Measurements from ENCODE around the gene TFIP11.

The TFIP11 gene

DNA sequence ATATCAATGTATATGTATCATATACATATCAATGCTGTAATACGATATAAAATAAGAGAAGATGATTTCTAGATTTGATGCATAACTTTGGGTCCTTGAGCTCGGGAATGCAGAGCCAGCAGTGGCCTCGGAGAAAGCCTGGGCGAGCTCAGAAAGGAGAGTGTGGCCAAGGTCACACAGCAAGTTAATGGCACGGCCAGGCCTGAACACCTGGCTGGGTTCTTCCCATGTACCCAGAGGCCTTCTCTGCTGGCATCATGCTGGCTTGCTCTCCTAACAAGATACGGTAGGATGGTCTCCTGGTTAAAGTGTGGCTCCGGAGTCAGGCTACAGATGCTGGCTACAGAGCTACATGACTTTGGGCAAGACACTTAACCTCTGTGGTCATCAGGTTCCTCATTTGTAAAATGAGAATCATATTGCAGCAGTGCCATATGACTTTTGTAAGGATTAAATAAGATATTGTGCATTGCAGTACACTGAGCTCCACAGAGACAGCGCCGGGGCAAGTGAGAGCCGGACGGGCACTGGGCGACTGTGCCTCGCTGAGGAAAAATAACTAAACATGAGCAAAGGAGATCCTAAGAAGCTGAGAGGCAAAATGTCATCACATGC is 47.8 kb upstream of the TFIP11 start (continued):
- TF ChIP-seq ZNF701 (tag by site-specific recombination; IDR thresholded peaks at IDR 0.05) (no peak), ZNF623 (tag by site-specific recombination; IDR thresholded peaks at IDR 0.05) (no peak), ZNF350 (tag by site-specific recombination; IDR thresholded peaks at IDR 0.05) (no peak), KLF9 (tag by site-specific recombination; IDR thresholded peaks at IDR 0.05; ENCODE audit: low read depth) (no peak), ZNF501 (tag by site-specific recombination; IDR thresholded peaks at IDR 0.05) (no peak)

DNA sequence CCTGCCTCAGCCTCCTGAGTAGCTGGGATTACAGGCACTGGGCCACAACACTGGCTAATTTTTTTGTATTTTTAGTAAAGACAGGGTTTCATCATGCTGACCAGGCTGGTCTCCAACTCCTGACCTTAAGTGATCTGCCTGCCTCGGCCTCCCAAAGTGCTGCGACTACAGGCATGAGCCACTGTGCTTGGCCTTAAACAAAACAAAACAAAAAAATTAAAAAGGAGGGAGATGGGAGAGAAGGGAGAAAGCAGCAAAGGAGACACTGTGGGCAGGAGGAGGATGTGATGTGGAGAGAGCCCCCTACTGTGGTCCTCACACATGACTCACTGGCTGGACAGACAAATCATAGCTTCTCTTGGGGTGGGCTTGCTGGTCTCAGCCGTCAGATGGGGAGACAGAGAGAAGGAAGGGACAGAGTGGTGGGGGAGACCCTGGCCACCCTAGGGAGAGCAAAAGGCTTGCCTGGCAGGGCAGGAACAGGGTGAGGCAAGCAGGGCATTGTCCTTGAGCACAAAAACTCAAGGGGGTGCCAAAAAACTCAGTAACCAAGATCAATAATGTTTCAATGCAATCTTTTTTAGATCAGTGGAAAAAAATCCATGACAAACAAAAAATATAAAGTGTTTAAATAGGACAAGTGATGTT is 46.1 kb upstream of the TFIP11 start:
- CTCF ChIA-PET = no interaction called here
- no peak overlapping the region for H3K27ac ChIP-seq (ENCODE audit: extremely low read depth, low read depth, low read length)
- POLR2A ChIA-PET = no interaction called here
- TF ChIP-seq ZNF707 (tag by site-specific recombination; IDR thresholded peaks at IDR 0.05) (no peak), GLIS2 (tag by site-specific recombination; IDR thresholded peaks at IDR 0.05) (no peak), ZNF76 (tag by site-specific recombination; IDR thresholded peaks at IDR 0.05; ENCODE audit: borderline replicate concordance, low read depth) (no peak), ZIC2 (tag by site-specific recombination; IDR thresholded peaks at IDR 0.05) (peak; percentile 70), ZEB2 (tag by site-specific recombination; IDR thresholded peaks at IDR 0.05) (no peak)
- TF ChIP-seq, protein P1, sequence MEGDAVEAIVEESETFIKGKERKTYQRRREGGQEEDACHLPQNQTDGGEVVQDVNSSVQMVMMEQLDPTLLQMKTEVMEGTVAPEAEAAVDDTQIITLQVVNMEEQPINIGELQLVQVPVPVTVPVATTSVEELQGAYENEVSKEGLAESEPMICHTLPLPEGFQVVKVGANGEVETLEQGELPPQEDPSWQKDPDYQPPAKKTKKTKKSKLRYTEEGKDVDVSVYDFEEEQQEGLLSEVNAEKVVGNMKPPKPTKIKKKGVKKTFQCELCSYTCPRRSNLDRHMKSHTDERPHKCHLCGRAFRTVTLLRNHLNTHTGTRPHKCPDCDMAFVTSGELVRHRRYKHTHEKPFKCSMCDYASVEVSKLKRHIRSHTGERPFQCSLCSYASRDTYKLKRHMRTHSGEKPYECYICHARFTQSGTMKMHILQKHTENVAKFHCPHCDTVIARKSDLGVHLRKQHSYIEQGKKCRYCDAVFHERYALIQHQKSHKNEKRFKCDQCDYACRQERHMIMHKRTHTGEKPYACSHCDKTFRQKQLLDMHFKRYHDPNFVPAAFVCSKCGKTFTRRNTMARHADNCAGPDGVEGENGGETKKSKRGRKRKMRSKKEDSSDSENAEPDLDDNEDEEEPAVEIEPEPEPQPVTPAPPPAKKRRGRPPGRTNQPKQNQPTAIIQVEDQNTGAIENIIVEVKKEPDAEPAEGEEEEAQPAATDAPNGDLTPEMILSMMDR (tag by site-specific recombination; IDR thresholded peaks at IDR 0.05) = peak; percentile 11; the same call in 1 of the 2 replicates
- H3K4me3 ChIP-seq (ENCODE audit: low read depth, low read length) = no peak overlapping the region
- H3K4me1 ChIP-seq (ENCODE audit: control insufficient read depth, insufficient read depth, low read length) = no peaks in the 10 kb centered on the region
- H3K36me3 ChIP-seq (ENCODE audit: control insufficient read depth in 2 of 2, insufficient read depth in 1 of 2, low read length in 2 of 2) = no peaks in the 10 kb centered on the region
- no peaks in the 10 kb centered on the region for H3K9me3 ChIP-seq (ENCODE audit: control insufficient read depth, insufficient read depth, low read depth, low read length)

DNA sequence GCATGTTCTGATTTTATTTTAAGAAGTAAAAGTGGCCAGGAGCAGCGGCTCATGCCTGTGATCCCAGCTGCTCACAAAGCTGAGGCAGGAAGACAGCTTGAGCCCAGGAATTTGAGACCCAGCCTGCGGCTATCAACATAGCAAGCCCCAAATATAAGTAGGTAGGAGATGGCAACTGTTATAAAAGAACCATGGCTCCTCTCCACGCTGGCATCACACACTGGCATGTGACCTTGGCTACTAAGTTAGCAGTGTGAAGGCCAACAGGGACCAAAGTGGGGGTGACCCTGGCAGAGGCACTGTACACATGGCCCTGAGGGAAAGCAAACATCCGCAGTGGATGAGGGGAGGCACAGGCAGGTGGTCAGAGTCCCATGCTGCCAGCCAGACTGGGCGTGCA is 44.6 kb upstream of the TFIP11 start:
- H3K4me3 ChIP-seq (ENCODE audit: low read depth, low read length) = no peak overlapping the region
- no peaks in the 10 kb centered on the region for H3K36me3 ChIP-seq (ENCODE audit: control insufficient read depth in 2 of 2, insufficient read depth in 1 of 2, low read length in 2 of 2)
- CTCF ChIA-PET = no interaction called here
- no peaks in the 10 kb centered on the region for H3K4me1 ChIP-seq (ENCODE audit: control insufficient read depth, insufficient read depth, low read length)
- H3K9me3 ChIP-seq (ENCODE audit: control insufficient read depth, insufficient read depth, low read depth, low read length) = no peaks in the 10 kb centered on the region
- no peak overlapping the region for H3K27ac ChIP-seq (ENCODE audit: extremely low read depth, low read depth, low read length)
- POLR2A ChIA-PET = no interaction called here
- no peak for TF ChIP-seq ZNF302 (tag by site-specific recombination; IDR thresholded peaks at IDR 0.05; ENCODE audit: low read depth)
- no peak for TF ChIP-seq ZNF366 (tag by site-specific recombination; conservative IDR thresholded peaks at IDR 0.05)
- TF ChIP-seq MEIS1 (CRISPR knock-in tag; IDR thresholded peaks at IDR 0.05; ENCODE audit: borderline replicate concordance) = no peak
- TF ChIP-seq ZFP37 (tag by site-specific recombination; IDR thresholded peaks at IDR 0.05) = no peak
- TF ChIP-seq ZBTB17 (tag by site-specific recombination; IDR thresholded peaks at IDR 0.05) = no peak
- TF ChIP-seq ZNF423 (tag by site-specific recombination; IDR thresholded peaks at IDR 0.05) = no peak
- TF ChIP-seq, protein P2, sequence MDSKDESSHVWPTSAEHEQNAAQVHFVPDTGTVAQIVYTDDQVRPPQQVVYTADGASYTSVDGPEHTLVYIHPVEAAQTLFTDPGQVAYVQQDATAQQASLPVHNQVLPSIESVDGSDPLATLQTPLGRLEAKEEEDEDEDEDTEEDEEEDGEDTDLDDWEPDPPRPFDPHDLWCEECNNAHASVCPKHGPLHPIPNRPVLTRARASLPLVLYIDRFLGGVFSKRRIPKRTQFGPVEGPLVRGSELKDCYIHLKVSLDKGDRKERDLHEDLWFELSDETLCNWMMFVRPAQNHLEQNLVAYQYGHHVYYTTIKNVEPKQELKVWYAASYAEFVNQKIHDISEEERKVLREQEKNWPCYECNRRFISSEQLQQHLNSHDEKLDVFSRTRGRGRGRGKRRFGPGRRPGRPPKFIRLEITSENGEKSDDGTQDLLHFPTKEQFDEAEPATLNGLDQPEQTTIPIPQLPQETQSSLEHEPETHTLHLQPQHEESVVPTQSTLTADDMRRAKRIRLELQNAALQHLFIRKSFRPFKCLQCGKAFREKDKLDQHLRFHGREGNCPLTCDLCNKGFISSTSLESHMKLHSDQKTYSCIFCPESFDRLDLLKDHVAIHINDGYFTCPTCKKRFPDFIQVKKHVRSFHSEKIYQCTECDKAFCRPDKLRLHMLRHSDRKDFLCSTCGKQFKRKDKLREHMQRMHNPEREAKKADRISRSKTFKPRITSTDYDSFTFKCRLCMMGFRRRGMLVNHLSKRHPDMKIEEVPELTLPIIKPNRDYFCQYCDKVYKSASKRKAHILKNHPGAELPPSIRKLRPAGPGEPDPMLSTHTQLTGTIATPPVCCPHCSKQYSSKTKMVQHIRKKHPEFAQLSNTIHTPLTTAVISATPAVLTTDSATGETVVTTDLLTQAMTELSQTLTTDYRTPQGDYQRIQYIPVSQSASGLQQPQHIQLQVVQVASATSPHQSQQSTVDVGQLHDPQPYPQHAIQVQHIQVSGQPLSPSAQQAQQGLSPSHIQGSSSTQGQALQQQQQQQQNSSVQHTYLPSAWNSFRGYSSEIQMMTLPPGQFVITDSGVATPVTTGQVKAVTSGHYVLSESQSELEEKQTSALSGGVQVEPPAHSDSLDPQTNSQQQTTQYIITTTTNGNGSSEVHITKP (tag by site-specific recombination; IDR thresholded peaks at IDR 0.05) = no peak
- TF ChIP-seq, protein P3, sequence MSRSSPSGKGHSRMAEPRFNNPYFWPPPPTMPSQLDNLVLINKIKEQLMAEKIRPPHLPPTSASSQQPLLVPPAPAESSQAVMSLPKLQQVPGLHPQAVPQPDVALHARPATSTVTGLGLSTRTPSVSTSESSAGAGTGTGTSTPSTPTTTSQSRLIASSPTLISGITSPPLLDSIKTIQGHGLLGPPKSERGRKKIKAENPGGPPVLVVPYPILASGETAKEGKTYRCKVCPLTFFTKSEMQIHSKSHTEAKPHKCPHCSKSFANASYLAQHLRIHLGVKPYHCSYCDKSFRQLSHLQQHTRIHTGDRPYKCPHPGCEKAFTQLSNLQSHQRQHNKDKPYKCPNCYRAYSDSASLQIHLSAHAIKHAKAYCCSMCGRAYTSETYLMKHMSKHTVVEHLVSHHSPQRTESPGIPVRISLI (tag by site-specific recombination; IDR thresholded peaks at IDR 0.05) = no peak
- no peak for TF ChIP-seq ZNF843 (tag by site-specific recombination; IDR thresholded peaks at IDR 0.05)
- TF ChIP-seq ZNF473 (tag by site-specific recombination; IDR thresholded peaks at IDR 0.05) = no peak
- TF ChIP-seq ZIC2 (tag by site-specific recombination; IDR thresholded peaks at IDR 0.05) = no peak
- TF ChIP-seq, protein P4, sequence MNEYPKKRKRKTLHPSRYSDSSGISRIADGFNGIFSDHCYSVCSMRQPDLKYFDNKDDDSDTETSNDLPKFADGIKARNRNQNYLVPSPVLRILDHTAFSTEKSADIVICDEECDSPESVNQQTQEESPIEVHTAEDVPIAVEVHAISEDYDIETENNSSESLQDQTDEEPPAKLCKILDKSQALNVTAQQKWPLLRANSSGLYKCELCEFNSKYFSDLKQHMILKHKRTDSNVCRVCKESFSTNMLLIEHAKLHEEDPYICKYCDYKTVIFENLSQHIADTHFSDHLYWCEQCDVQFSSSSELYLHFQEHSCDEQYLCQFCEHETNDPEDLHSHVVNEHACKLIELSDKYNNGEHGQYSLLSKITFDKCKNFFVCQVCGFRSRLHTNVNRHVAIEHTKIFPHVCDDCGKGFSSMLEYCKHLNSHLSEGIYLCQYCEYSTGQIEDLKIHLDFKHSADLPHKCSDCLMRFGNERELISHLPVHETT (tag by site-specific recombination; IDR thresholded peaks at IDR 0.05) = no peak
- TF ChIP-seq, protein P5, sequence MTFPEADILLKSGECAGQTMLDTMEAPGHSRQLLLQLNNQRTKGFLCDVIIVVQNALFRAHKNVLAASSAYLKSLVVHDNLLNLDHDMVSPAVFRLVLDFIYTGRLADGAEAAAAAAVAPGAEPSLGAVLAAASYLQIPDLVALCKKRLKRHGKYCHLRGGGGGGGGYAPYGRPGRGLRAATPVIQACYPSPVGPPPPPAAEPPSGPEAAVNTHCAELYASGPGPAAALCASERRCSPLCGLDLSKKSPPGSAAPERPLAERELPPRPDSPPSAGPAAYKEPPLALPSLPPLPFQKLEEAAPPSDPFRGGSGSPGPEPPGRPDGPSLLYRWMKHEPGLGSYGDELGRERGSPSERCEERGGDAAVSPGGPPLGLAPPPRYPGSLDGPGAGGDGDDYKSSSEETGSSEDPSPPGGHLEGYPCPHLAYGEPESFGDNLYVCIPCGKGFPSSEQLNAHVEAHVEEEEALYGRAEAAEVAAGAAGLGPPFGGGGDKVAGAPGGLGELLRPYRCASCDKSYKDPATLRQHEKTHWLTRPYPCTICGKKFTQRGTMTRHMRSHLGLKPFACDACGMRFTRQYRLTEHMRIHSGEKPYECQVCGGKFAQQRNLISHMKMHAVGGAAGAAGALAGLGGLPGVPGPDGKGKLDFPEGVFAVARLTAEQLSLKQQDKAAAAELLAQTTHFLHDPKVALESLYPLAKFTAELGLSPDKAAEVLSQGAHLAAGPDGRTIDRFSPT (tag by site-specific recombination; IDR thresholded peaks at IDR 0.05) = no peak
- TF ChIP-seq ZEB2 (tag by site-specific recombination; IDR thresholded peaks at IDR 0.05) = no peak

Data from HEK293 (cell line).